Measurements from ENCODE around the gene RAB9A.

Gene RAB9A

GRCh38 chrX:13658602-13659001 lies 30.3 kb upstream of the RAB9A start:
- peak; percentile 68 for TF ChIP-seq CTCF (IDR thresholded peaks at IDR 0.05; ENCODE audit: low read depth, low read length)
- no peak overlapping the region for H3K4me3 ChIP-seq (ENCODE audit: low read depth, low read length)
- DNase-seq (ENCODE audit: low read depth, low spot score) = peak; percentile 74
- in situ Hi-C loops (cut with HindIII; ENCODE audit: low sequenced_read_pairs) = no loop called here

GRCh38 chrX:13659063-13659462 lies 29.9 kb upstream of the RAB9A start:
- peak; percentile 20 for DNase-seq (ENCODE audit: low read depth, low spot score)
- TF ChIP-seq CTCF (IDR thresholded peaks at IDR 0.05; ENCODE audit: low read depth, low read length) = no peak
- H3K4me3 ChIP-seq (ENCODE audit: low read depth, low read length) = no peak overlapping the region
- in situ Hi-C loops (cut with HindIII; ENCODE audit: low sequenced_read_pairs) = no loop called here

- in situ Hi-C loops (cut with HindIII; ENCODE audit: low sequenced_read_pairs) = no loop called here
- DNase-seq (ENCODE audit: low read depth, low spot score) = no peak
- H3K4me3 ChIP-seq (ENCODE audit: low read depth, low read length) = no peak overlapping the region
- TF ChIP-seq CTCF (IDR thresholded peaks at IDR 0.05; ENCODE audit: low read depth, low read length) = no peak
These were observed 27.1 kb upstream of the RAB9A start for GRCh38 chrX:13661735-13662288.

- no peak for DNase-seq (ENCODE audit: low read depth, low spot score)
- no peak for TF ChIP-seq CTCF (IDR thresholded peaks at IDR 0.05; ENCODE audit: low read depth, low read length)
- H3K4me3 ChIP-seq (ENCODE audit: low read depth, low read length) = no peak overlapping the region
- in situ Hi-C loops (cut with HindIII; ENCODE audit: low sequenced_read_pairs) = no loop called here
These were observed 26.6 kb upstream of the RAB9A start for GRCh38 chrX:13662355-13662791.

GRCh38 chrX:13664020-13664419 lies 24.9 kb upstream of the RAB9A start:
- TF ChIP-seq CTCF (IDR thresholded peaks at IDR 0.05; ENCODE audit: low read depth, low read length) = no peak
- no peak for DNase-seq (ENCODE audit: low read depth, low spot score)
- H3K4me3 ChIP-seq (ENCODE audit: low read depth, low read length) = no peak overlapping the region
- in situ Hi-C loops (cut with HindIII; ENCODE audit: low sequenced_read_pairs) = no loop called here

- TF ChIP-seq CTCF (IDR thresholded peaks at IDR 0.05; ENCODE audit: low read depth, low read length) = no peak
- DNase-seq (ENCODE audit: low read depth, low spot score) = no peak
- in situ Hi-C loops (cut with HindIII; ENCODE audit: low sequenced_read_pairs) = no loop called here
- no peak overlapping the region for H3K4me3 ChIP-seq (ENCODE audit: low read depth, low read length)
These were observed 22.1 kb upstream of the RAB9A start for GRCh38 chrX:13666836-13667235.

- no peak for TF ChIP-seq CTCF (IDR thresholded peaks at IDR 0.05; ENCODE audit: low read depth, low read length)
- in situ Hi-C loops (cut with HindIII; ENCODE audit: low sequenced_read_pairs) = no loop called here
- H3K4me3 ChIP-seq (ENCODE audit: low read depth, low read length) = no peak overlapping the region
- DNase-seq (ENCODE audit: low read depth, low spot score) = no peak
These were observed 21.0 kb upstream of the RAB9A start for GRCh38 chrX:13667919-13668318.
